C1 segment of cervical spinal cord (tissue), 14 donors: ENCODE data around the gene RGS19.
"Not testable (repeated sequence)": the region's sequence is repeated elsewhere in the genome, so short reads cannot be mapped to it uniquely, and the experiment has no call there.

Source experiments
- DNase-seq, 14 donors: peaks; one replicate each; lab custom pipeline; 2025; lab: John Stamatoyannopoulos, UW

The RGS19 gene

DNA sequence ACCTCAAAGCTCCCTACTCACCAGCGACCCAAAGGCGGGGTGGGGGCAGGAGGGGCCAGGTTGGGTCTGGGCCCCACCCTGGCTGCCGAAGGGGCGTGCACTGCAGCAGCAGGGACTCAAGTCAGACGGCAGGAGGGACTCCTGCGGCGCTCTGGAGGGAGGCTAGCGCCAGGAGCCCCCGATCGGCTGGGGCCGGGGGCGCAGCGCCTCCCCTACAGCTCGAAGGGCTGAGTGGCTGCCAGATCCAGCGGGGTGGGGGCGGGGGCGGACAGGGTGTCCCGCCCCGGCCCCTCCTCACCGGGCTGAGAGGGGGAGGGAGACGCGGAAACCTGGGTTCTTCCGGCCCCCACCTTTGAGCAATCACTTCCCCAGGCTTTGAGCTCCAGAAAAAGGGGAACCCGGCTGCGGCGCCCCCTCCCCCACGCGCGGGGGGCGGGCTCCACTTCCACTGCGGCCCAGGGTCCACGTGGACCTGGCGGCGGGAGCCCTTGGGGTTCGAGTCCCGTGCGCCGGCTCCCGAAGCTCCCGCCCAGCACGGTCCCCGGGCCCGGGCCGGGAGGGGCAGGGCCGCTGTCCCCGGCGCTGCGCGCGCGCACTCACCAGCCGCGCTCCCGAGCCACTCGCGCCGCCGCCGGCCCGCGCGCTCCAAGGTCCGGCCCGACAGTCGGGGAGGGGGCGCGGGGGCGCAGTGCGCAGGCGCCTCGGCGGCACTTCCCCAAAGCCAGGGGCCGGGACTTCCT lies at the start of gene RGS19:
TSS of gene RGS19 (minus strand) at position 246 of the 740 bp plus-strand sequence. CDS start 2,632 bp downstream, outside the sequence.
- DNase-seq, result peak in 12 of 14 donors; percentile 25 to 84 (median 71)

- DNase-seq, result not testable (repeated sequence)
Measured at GRCh38 chr20:64123517-64123916, 44.2 kb upstream of the RGS19 start.

GRCh38 chr20:64122927-64123326 lies 43.6 kb upstream of the RGS19 start:
- not testable (repeated sequence) for DNase-seq

GRCh38 chr20:64121586-64121985 lies 42.3 kb upstream of the RGS19 start:
- no peak for DNase-seq

- DNase-seq, result no peak
Measured at GRCh38 chr20:64119681-64120341, 40.5 kb upstream of the RGS19 start.

- DNase-seq, result no peak
Measured at GRCh38 chr20:64119301-64119680, 40.0 kb upstream of the RGS19 start.

DNA sequence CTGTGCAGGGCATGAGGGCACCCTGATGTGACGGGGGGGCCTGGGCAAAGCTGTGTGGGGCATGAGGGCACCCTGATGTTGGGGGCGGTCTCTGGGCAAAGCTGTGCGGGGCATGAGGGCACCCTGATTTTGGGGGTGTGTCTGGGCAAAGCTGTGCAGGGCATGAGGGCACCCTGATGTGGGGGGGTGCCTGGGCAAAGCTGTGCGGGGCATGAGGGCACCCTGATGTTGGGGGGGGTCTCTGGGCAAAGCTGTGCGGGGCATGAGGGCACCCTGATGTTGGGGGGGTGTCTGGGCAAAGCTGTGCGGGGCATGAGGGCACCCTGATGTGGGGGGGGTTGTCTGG lies 38.1 kb upstream of the RGS19 start:
- not testable (repeated sequence) for DNase-seq

GRCh38 chr20:64116541-64117431 lies 37.5 kb upstream of the RGS19 start:
- DNase-seq, result no peak

GRCh38 chr20:64116016-64116415 lies 36.7 kb upstream of the RGS19 start:
- DNase-seq, result no peak

GRCh38 chr20:64115171-64115911 lies 36.0 kb upstream of the RGS19 start:
- peak in 1 of 14 donors; percentile 92 for DNase-seq

DNA sequence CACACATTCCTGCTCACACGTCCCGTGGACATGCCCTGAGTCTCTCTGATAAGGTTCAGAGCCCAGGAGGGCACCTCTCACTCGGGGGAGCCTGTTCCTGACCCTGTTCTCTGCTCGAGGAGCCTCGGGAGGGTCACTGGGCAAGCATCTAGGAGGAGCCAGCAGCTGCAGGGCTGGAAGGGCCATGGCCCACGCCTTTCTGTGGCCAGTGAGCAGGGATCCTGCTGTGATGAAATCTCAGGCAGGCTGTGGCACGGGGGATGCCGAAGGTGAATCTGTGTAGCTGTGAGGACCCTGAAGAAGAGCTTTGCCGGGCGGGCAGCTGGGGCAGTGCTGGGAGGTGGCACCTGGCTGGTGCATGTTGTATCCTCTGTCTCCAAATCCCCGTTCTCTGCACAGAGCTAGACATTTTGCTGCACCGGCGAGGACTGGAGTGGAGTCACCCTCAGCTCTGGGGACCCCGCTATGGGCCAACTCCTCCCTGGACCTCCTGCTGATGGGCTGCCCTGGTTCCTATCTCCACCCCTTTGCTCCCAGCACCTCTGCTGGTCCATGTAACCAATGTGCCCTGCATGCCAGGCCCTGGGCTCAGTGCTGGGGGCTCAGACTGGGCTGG lies 35.1 kb upstream of the RGS19 start:
- DNase-seq, result no peak

GRCh38 chr20:64113796-64114355 lies 34.6 kb upstream of the RGS19 start:
- no peak for DNase-seq

DNA sequence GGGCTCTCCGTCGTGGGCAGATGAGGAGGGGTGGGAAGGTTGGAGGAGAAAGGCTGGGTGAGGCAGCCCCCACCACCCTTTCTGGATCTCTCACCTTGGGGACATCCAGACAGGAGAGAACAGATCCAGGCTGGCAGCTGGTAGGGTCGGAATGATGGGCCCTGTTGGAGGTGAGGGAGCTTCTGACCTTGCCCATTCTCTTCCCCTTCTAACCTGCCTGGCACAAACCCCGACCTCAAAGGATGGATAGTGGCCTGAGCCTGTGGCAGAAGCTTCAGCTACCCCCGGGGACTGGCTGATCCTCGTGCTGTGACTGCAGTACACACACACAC lies 34.1 kb upstream of the RGS19 start:
- DNase-seq, result no peak

DNA sequence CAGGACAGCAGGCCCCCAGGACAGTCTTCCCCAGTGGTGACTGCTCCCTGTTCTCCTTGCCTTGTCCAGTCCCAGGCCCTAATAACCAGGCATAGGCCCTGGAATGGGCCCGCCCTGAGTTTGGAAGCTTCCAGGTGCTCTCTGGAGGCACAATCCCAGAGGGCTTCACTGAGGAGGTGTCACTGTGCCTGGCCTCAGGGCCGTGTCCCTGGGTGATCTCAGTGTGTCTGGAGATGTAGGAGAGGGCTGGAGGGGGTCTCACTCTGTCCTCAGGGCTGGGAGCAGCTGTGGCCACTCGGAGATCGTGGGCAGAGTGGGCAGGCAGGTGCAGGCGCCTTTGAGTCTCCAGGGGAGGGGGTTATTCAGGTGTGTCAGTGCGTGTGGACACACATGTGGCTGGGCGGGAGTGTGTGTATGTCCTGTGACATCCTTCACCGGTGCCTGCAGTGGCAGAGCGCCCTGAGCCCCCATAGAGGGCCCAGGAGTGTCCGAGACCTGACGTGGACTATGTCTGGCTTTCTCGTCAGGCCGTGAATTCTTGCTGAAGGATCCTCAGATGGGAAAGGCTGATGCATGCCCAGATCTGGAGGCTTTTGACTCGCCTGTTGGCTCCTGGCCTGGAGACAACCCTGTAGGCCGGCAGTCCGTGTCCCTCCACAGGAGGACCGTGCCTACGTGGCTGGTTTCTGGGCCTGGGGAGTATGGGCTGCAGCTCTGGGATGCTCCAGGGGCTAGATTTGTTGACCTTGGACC lies 33.5 kb upstream of the RGS19 start:
- peak in 1 of 14 donors; percentile 52 for DNase-seq

GRCh38 chr20:64111841-64112641 lies 32.7 kb upstream of the RGS19 start:
- no peak for DNase-seq

- DNase-seq, result no peak
Measured at GRCh38 chr20:64110411-64111068, 31.2 kb upstream of the RGS19 start.

- DNase-seq, result no peak
Measured at GRCh38 chr20:64109831-64110391, 30.6 kb upstream of the RGS19 start.
